Measurements from ENCODE around the gene CYP21A2. TPM values are rescaled to one million over a fixed set of nuclear protein-coding genes. Genes with fewer than 3 reads are reported as not detected.
"Not testable (repeated sequence)": the region's sequence is repeated elsewhere in the genome, so short reads cannot be mapped to it uniquely, and the experiment has no call there.

The CYP21A2 gene
- total and polyA plus RNA-seq, 7 donors, result 0.57 to 4.9 (median 2.0) TPM; not detected in 1

GRCh38 chr6:32050562-32050961 lies 12.3 kb downstream of the CYP21A2 start:
- TF ChIP-seq EP300 (IDR thresholded peaks at IDR 0.05), result no peak
- no peak for TF ChIP-seq POLR2AphosphoS5 (IDR thresholded peaks at IDR 0.05)
- no peak for TF ChIP-seq CTCF (IDR thresholded peaks at IDR 0.05)
- TF ChIP-seq POLR2A (IDR thresholded peaks at IDR 0.05), result no peak
- Histone ChIP-seq H3K36me3 (no peaks in the 10 kb centered on the region), H3K4me3 (no peak overlapping the region), H3K27me3 (no peaks in the 10 kb centered on the region), H3K27ac (no peak overlapping the region), H3K9me3 (no peaks in the 10 kb centered on the region), H3K4me1 (peaks cover 0 to 29% (median 27%) of the 10 kb centered on the region in 4 donors)
- intact Hi-C loops (cut with DNase I), result no loop called here
- no peak for DNase-seq
- WGBS, 2 donors, result 67 to 78% methylated on average over 5 of the region's 5 CpGs

- H3K36me3 ChIP-seq; H3K4me3 ChIP-seq; H3K27ac ChIP-seq; intact Hi-C loops (cut with DNase I); H3K9me3 ChIP-seq; DNase-seq; H3K27me3 ChIP-seq: not testable (repeated sequence)
- peaks cover 0 to 13% (median 10%) of the 10 kb centered on the region in 4 donors for H3K4me1 ChIP-seq
- WGBS, 2 donors, result 84 to 85% methylated on average over 20 of the region's 20 CpGs
Measured at GRCh38 chr6:32052626-32053025, 14.4 kb downstream of the CYP21A2 start.

- H3K27me3 ChIP-seq; intact Hi-C loops (cut with DNase I); H3K9me3 ChIP-seq; H3K27ac ChIP-seq; H3K36me3 ChIP-seq; DNase-seq; H3K4me3 ChIP-seq; H3K4me1 ChIP-seq: not testable (repeated sequence)
- WGBS, 2 donors, result 86 to 91% methylated on average over 13 of the region's 13 CpGs
Measured at GRCh38 chr6:32053314-32053713, 15.1 kb downstream of the CYP21A2 start.

- H3K27me3 ChIP-seq; H3K36me3 ChIP-seq; intact Hi-C loops (cut with DNase I); H3K27ac ChIP-seq; H3K9me3 ChIP-seq; DNase-seq; H3K4me3 ChIP-seq; H3K4me1 ChIP-seq: not testable (repeated sequence)
- WGBS, 2 donors, result 91 to 93% methylated on average over 21 of the region's 21 CpGs
Measured at GRCh38 chr6:32055756-32056155, 17.5 kb downstream of the CYP21A2 start.

GRCh38 chr6:32056254-32056653 lies 18.0 kb downstream of the CYP21A2 start:
- Histone ChIP-seq H3K4me3 (no peak overlapping the region), H3K27me3 (no peaks in the 10 kb centered on the region), H3K36me3 (peaks cover 0 to 6% (median 2%) of the 10 kb centered on the region in 4 donors), H3K9me3 (no peaks in the 10 kb centered on the region), H3K27ac (no peak overlapping the region), H3K4me1 (no peaks in the 10 kb centered on the region)
- intact Hi-C loops (cut with DNase I), result no loop called here
- WGBS, 2 donors, result 87 to 93% methylated on average over 7 of the region's 7 CpGs
- TF ChIP-seq CTCF (IDR thresholded peaks at IDR 0.05), result no peak
- TF ChIP-seq POLR2AphosphoS5 (IDR thresholded peaks at IDR 0.05), result no peak
- no peak for TF ChIP-seq EP300 (IDR thresholded peaks at IDR 0.05)
- TF ChIP-seq POLR2A (IDR thresholded peaks at IDR 0.05), result no peak
- no peak for DNase-seq

GRCh38 chr6:32057966-32058365 lies 19.8 kb downstream of the CYP21A2 start:
- Histone ChIP-seq H3K4me3 (no peak overlapping the region), H3K4me1 (no peaks in the 10 kb centered on the region), H3K27me3 (no peaks in the 10 kb centered on the region), H3K36me3 (peaks cover 0 to 6% (median 3%) of the 10 kb centered on the region in 4 donors), H3K27ac (peak overlapping the region in 1 of 4 donors; percentile 55), H3K9me3 (no peaks in the 10 kb centered on the region)
- DNase-seq, result no peak
- TF ChIP-seq EP300 (IDR thresholded peaks at IDR 0.05) (no peak), POLR2AphosphoS5 (IDR thresholded peaks at IDR 0.05) (no peak), POLR2A (IDR thresholded peaks at IDR 0.05) (no peak)
- intact Hi-C loops (cut with DNase I), result no loop called here
- 82 to 87% methylated on average over 17 of the region's 17 CpGs for WGBS, 2 donors

GRCh38 chr6:32058511-32058963 lies 20.3 kb downstream of the CYP21A2 start:
- 84 to 86% methylated on average over 11 of the region's 11 CpGs for WGBS, 2 donors
- no peak for TF ChIP-seq EP300 (IDR thresholded peaks at IDR 0.05)
- no peak for TF ChIP-seq POLR2AphosphoS5 (IDR thresholded peaks at IDR 0.05)
- no peaks in the 10 kb centered on the region for H3K9me3 ChIP-seq
- no peak for DNase-seq
- intact Hi-C loops (cut with DNase I), result no loop called here
- H3K4me3 ChIP-seq, result no peak overlapping the region
- H3K36me3 ChIP-seq, result peaks cover 0 to 6% (median 3%) of the 10 kb centered on the region in 4 donors
- H3K27me3 ChIP-seq, result no peaks in the 10 kb centered on the region
- H3K27ac ChIP-seq, result peak overlapping the region in 1 of 4 donors; percentile 55
- H3K4me1 ChIP-seq, result no peaks in the 10 kb centered on the region
